HEK293 (cell line): ENCODE results near the gene TUG1.

Experiments used
- CTCF ChIA-PET: fragments of 350-600 bp; formaldehyde crosslinking; extraction: SDS; loops from one replicate; lab custom pipeline; 2021; ENCODE audit warnings: antibody characterized with exemption; lab: Yijun Ruan, JAX
- POLR2A ChIA-PET: fragments of 300-600 bp; formaldehyde crosslinking; extraction: SDS; loops from one replicate; lab custom pipeline; 2020; ENCODE audit warnings: antibody characterized with exemption, inconsistent platforms; lab: Yijun Ruan, JAX
- H3K27ac ChIP-seq: fragments of 200-500 bp; sonication (Bioruptor generic); 2 replicates; pipeline ENCODE4 v1.5.1; 2014; ENCODE audit warnings: low read depth, low read length, control low read depth, inconsistent platforms; ENCODE audit errors: extremely low read depth
- H3K36me3 ChIP-seq, 2 experiments: fragments of 200-500 bp in 1 of 2; sonication (Bioruptor generic) in 1 of 2; 1 replicate in 1 of 2; 2 replicates in 1 of 2; pipeline ENCODE4 v1.5.1; 2014 to 2017; ENCODE audit warnings: inconsistent platforms in 2 of 2, low read length in 2 of 2; ENCODE audit not compliant: control insufficient read depth in 2 of 2, insufficient read depth in 1 of 2
- H3K4me1 ChIP-seq: fragments of 200-500 bp; sonication (Bioruptor generic); 2 replicates; pipeline ENCODE4 v1.5.1; 2014; ENCODE audit warnings: mild to moderate bottlenecking, low read length, inconsistent platforms; ENCODE audit not compliant: control insufficient read depth, insufficient read depth
- H3K4me3 ChIP-seq: 2 replicates; pipeline ENCODE4 v1.5.1; 2011; ENCODE audit warnings: low read depth, mild to moderate bottlenecking, control low read depth, low read length, moderate library complexity
- H3K9me3 ChIP-seq: fragments of 200-500 bp; sonication (Bioruptor generic); 2 replicates; pipeline ENCODE4 v1.5.1; 2014; ENCODE audit warnings: low read depth, low read length, inconsistent platforms; ENCODE audit not compliant: control insufficient read depth, insufficient read depth
- BCL11A ChIP-seq: fragments of 450-650 bp; formaldehyde crosslinking; IDR thresholded peaks from 2 replicates; pipeline ENCODE4 v1.5.1; 2016; ENCODE audit warnings: low read depth, missing biosample characterization, missing genetic modification characterization
- BCL11B ChIP-seq: fragments of 450-650 bp; formaldehyde crosslinking; IDR thresholded peaks from 2 replicates; pipeline ENCODE4 v1.5.1; 2016; ENCODE audit warnings: low read depth, missing biosample characterization, missing genetic modification characterization
- GLI4 ChIP-seq: fragments of 450-650 bp; formaldehyde crosslinking; IDR thresholded peaks from 2 replicates; pipeline ENCODE4 v1.5.1; 2016; ENCODE audit warnings: missing biosample characterization, missing genetic modification characterization
- GLIS2 ChIP-seq: fragments of 450-650 bp; formaldehyde crosslinking; IDR thresholded peaks from 2 replicates; pipeline ENCODE4 v1.5.1; 2016; ENCODE audit warnings: missing biosample characterization, missing genetic modification characterization
- OSR2 ChIP-seq: fragments of 450-650 bp; formaldehyde crosslinking; IDR thresholded peaks from 2 replicates; pipeline ENCODE4 v1.5.1; 2016; ENCODE audit warnings: missing biosample characterization, missing genetic modification characterization
- PRDM1 ChIP-seq: fragments of 450-650 bp; formaldehyde crosslinking; IDR thresholded peaks from 2 replicates; pipeline ENCODE4; 2016; ENCODE audit warnings: missing biosample characterization, missing genetic modification characterization
- REST ChIP-seq: fragments of 450-650 bp; formaldehyde crosslinking; IDR thresholded peaks from 2 replicates; pipeline ENCODE4 v1.5.1; 2016; ENCODE audit warnings: missing biosample characterization, missing genetic modification characterization
- ZBTB17 ChIP-seq: fragments of 450-650 bp; formaldehyde crosslinking; IDR thresholded peaks from 2 replicates; pipeline ENCODE4 v1.5.1; 2016; ENCODE audit warnings: missing biosample characterization, missing genetic modification characterization
- ZNF132 ChIP-seq: fragments of 450-650 bp; formaldehyde crosslinking; IDR thresholded peaks from 2 replicates; pipeline ENCODE4 v1.5.1; 2017; ENCODE audit warnings: missing biosample characterization, missing genetic modification characterization, borderline replicate concordance
- ZNF138 ChIP-seq: fragments of 450-650 bp; formaldehyde crosslinking; IDR thresholded peaks from 2 replicates; pipeline ENCODE4 v1.5.1; 2016; ENCODE audit warnings: missing biosample characterization, missing genetic modification characterization, borderline replicate concordance
- ZNF202 ChIP-seq: fragments of 450-650 bp; formaldehyde crosslinking; IDR thresholded peaks from 2 replicates; pipeline ENCODE4 v1.5.1; 2016; ENCODE audit warnings: missing biosample characterization, missing genetic modification characterization, borderline replicate concordance
- ZNF335 ChIP-seq: fragments of 450-650 bp; formaldehyde crosslinking; conservative IDR thresholded peaks from 2 replicates; pipeline ENCODE4 v1.5.1; 2016; ENCODE audit warnings: missing biosample characterization, missing genetic modification characterization
- ZNF354C ChIP-seq: fragments of 450-650 bp; formaldehyde crosslinking; IDR thresholded peaks from 2 replicates; pipeline ENCODE4 v1.5.1; 2016; ENCODE audit warnings: missing biosample characterization, missing genetic modification characterization, low read depth, borderline replicate concordance
- ZNF501 ChIP-seq: fragments of 450-650 bp; formaldehyde crosslinking; IDR thresholded peaks from 2 replicates; pipeline ENCODE4 v1.5.1; 2016; ENCODE audit warnings: missing biosample characterization, missing genetic modification characterization
- ZNF670 ChIP-seq: fragments of 450-650 bp; formaldehyde crosslinking; IDR thresholded peaks from 2 replicates; pipeline ENCODE4 v1.5.1; 2016; ENCODE audit warnings: missing biosample characterization, missing genetic modification characterization, low read depth
- ZSCAN16 ChIP-seq: fragments of 450-650 bp; formaldehyde crosslinking; IDR thresholded peaks from 2 replicates; pipeline ENCODE4 v1.5.1; 2016; ENCODE audit warnings: missing biosample characterization, missing genetic modification characterization
- ZSCAN18 ChIP-seq: fragments of 450-650 bp; formaldehyde crosslinking; IDR thresholded peaks from 2 replicates; pipeline ENCODE4 v1.5.1; 2016; ENCODE audit warnings: missing biosample characterization, missing genetic modification characterization
- ZSCAN5A ChIP-seq: fragments of 450-650 bp; formaldehyde crosslinking; IDR thresholded peaks from 2 replicates; pipeline ENCODE4 v1.5.1; 2016; ENCODE audit warnings: missing biosample characterization, missing genetic modification characterization
- ZXDB ChIP-seq: fragments of 450-650 bp; formaldehyde crosslinking; IDR thresholded peaks from 2 replicates; pipeline ENCODE4 v1.5.1; 2016; ENCODE audit warnings: missing biosample characterization, missing genetic modification characterization

Gene TUG1

DNA sequence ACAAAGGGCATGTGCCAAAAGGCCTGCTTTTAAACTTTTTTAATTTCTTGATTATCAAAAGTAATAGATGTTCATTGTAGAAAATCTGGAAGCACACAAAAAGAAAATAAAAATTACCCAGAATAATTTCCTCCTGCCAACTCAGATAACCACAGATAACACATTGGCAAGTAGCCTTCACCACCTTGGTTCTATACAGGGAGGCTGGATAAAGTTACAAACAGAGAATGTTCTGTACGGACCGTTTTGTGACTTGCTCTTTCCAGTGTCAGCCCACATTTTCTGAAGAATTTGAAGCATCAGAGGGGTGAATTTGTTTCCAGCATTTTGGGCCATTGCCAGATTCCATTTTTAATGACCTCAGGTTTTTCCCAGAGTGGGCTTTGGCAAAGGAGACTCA, 23.5 kb downstream of the TUG1 start:
- no peak overlapping the region for H3K27ac ChIP-seq
- CTCF ChIA-PET: interaction anchor here (1.2 kb wide), 1 partner anchor 23 kb away, joined by 3 read pairs; the partner anchor contains the start of gene TUG1
- TF ChIP-seq ZNF501 (tag by site-specific recombination) (no peak), BCL11A (no peak)
- no peaks in the 10 kb centered on the region for H3K36me3 ChIP-seq
- no peaks in the 10 kb centered on the region for H3K4me1 ChIP-seq
- POLR2A ChIA-PET: no interaction called here
- no peak overlapping the region for H3K4me3 ChIP-seq
- H3K9me3 ChIP-seq: no peaks in the 10 kb centered on the region

- H3K4me1 ChIP-seq: no peaks in the 10 kb centered on the region
- no peak overlapping the region for H3K4me3 ChIP-seq
- ChIA-PET CTCF (interaction anchor here (0.6 to 0.7 kb wide), 3 partner anchors 24 to 239 kb away, joined by 3 to 4 read pairs (median 3); partner anchors contain the start of gene MORC2), POLR2A (interaction anchor here (1.6 kb wide), 1 partner anchor 26 kb away, joined by 4 read pairs; the partner anchor contains the start of gene MORC2)
- no peaks in the 10 kb centered on the region for H3K9me3 ChIP-seq
- no peak overlapping the region for H3K27ac ChIP-seq
- H3K36me3 ChIP-seq: no peaks in the 10 kb centered on the region
- TF ChIP-seq ZNF202 (tag by site-specific recombination): no peak
- no peak for TF ChIP-seq ZNF138
These were observed 25.9 kb downstream of the TUG1 start for GRCh38 chr22:30994960-30995359.

GRCh38 chr22:30996462-30996861, 27.4 kb downstream of the TUG1 start:
- no peak for TF ChIP-seq PRDM1 (tag by site-specific recombination)
- no peak for TF ChIP-seq OSR2
- no peak for TF ChIP-seq ZSCAN18 (tag by site-specific recombination)
- TF ChIP-seq ZBTB17 (tag by site-specific recombination): no peak
- TF ChIP-seq BCL11B (tag by site-specific recombination): no peak
- TF ChIP-seq GLI4 (tag by site-specific recombination): no peak
- TF ChIP-seq ZNF132 (tag by site-specific recombination): no peak
- no peak for TF ChIP-seq ZNF202 (tag by site-specific recombination)
- no peak for TF ChIP-seq ZNF354C (tag by site-specific recombination)
- TF ChIP-seq REST (tag by site-specific recombination): no peak
- no peak for TF ChIP-seq ZNF335 (tag by site-specific recombination)
- TF ChIP-seq ZSCAN16 (tag by site-specific recombination): no peak
- TF ChIP-seq ZNF670 (tag by site-specific recombination): no peak
- TF ChIP-seq ZXDB (tag by site-specific recombination): no peak
- TF ChIP-seq ZSCAN5A (tag by site-specific recombination): no peak
- no peak for TF ChIP-seq GLIS2 (tag by site-specific recombination)
- ChIA-PET POLR2A (interaction anchor here (0.7 to 1.6 kb wide), 2 partner anchors 8 to 28 kb away, joined by 4 read pairs; partner anchors contain the start of gene MORC2), CTCF (interaction anchor here (0.8 kb wide), 1 partner anchor 111 kb away, joined by 3 read pairs; no protein-coding TSS in a partner anchor)

More at GRCh38 chr22:30996462-30996861, 27.4 kb downstream of the TUG1 start:
- H3K36me3 ChIP-seq: no peaks in the 10 kb centered on the region
- H3K4me3 ChIP-seq: no peak overlapping the region
- H3K9me3 ChIP-seq: no peaks in the 10 kb centered on the region
- H3K27ac ChIP-seq: no peak overlapping the region
- H3K4me1 ChIP-seq: no peaks in the 10 kb centered on the region
